ENCODE measurements around the gene SLC1A4. TPM values are rescaled to one million over a fixed set of nuclear protein-coding genes. Genes with fewer than 3 reads are reported as not detected.

Gene SLC1A4
- total and polyA plus RNA-seq, 8 donors, result 10.9 to 72.7 (median 23.1) TPM

- no peak for TF ChIP-seq CTCF (IDR thresholded peaks at IDR 0.05)
- Histone ChIP-seq H3K9me3 (no peaks in the 10 kb centered on the region), H3K27me3 (no peaks in the 10 kb centered on the region), H3K4me3 (no peak overlapping the region), H3K36me3 (no peaks in the 10 kb centered on the region), H3K4me1 (no peaks in the 10 kb centered on the region), H3K27ac (no peak overlapping the region)
- intact Hi-C loops (cut with DNase I), result no loop called here
- no peak for ATAC-seq
- DNase-seq, result no peak
- WGBS, 2 donors, result 74 to 91% methylated on average over 2 of the region's 2 CpGs
- no peak for FAIRE-seq
Observed at GRCh38 chr2:64970495-64970894, 18.7 kb upstream of the SLC1A4 start.

GRCh38 chr2:64972426-64972825 is 16.8 kb upstream of the SLC1A4 start:
- WGBS, 2 donors, result 64 to 68% methylated on average over 5 of the region's 5 CpGs
- no peaks in the 10 kb centered on the region for H3K9me3 ChIP-seq
- no peaks in the 10 kb centered on the region for H3K4me1 ChIP-seq
- H3K36me3 ChIP-seq, result no peaks in the 10 kb centered on the region
- TF ChIP-seq CTCF (IDR thresholded peaks at IDR 0.05), result no peak
- intact Hi-C loops (cut with DNase I), result no loop called here
- FAIRE-seq (no peak), ATAC-seq (no peak), DNase-seq (no peak)
- no peaks in the 10 kb centered on the region for H3K27me3 ChIP-seq
- H3K27ac ChIP-seq, result no peak overlapping the region
- H3K4me3 ChIP-seq, result no peak overlapping the region

GRCh38 chr2:64972876-64973275 is 16.3 kb upstream of the SLC1A4 start:
- Histone ChIP-seq H3K36me3 (no peaks in the 10 kb centered on the region), H3K9me3 (no peaks in the 10 kb centered on the region), H3K4me3 (no peak overlapping the region), H3K4me1 (no peaks in the 10 kb centered on the region), H3K27ac (no peak overlapping the region), H3K27me3 (no peaks in the 10 kb centered on the region)
- no peak for DNase-seq
- 81 to 91% methylated on average over 1 of the region's 1 CpG for WGBS, 2 donors
- ATAC-seq, result no peak
- FAIRE-seq, result no peak
- intact Hi-C loops (cut with DNase I), result no loop called here
- no peak for TF ChIP-seq CTCF (IDR thresholded peaks at IDR 0.05)

DNA sequence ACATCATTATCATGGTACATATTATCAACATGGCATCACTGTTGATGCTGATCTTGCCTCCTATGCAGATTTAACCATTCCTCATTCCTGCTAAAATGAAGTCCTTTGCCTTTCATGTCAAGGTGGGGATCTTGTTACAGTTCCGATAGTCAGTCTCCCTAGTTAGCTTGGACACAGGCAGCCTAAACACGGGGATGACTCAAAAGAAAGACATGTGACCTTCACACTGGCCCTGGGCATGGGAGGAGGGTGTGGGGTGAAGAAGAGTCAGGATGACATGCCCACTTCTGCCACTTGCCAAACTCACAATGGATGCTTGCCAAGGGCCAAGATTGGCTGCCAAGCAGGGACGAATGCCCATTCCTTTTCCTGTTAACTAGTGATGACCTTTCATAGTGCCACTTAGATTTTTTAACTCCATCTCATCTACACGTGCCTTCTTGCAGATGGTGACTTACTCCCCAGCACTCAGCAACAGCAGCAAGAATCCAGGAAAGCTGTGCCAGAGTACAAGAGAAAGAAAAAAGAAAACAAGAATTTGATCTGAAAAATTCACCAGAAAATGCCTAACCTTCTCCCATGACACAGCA is 13.9 kb upstream of the SLC1A4 start:
- TF ChIP-seq CTCF (IDR thresholded peaks at IDR 0.05), result no peak
- H3K36me3 ChIP-seq, result no peaks in the 10 kb centered on the region
- no peaks in the 10 kb centered on the region for H3K4me1 ChIP-seq
- peak in 1 of 6 donors; percentile 50 for DNase-seq
- H3K27me3 ChIP-seq, result no peaks in the 10 kb centered on the region
- H3K27ac ChIP-seq, result no peak overlapping the region
- intact Hi-C loops (cut with DNase I), result no loop called here
- no peak for FAIRE-seq
- H3K4me3 ChIP-seq, result no peak overlapping the region
- no peaks in the 10 kb centered on the region for H3K9me3 ChIP-seq
- ATAC-seq, result peak in 3 of 4 donors; percentile 56 to 76 (median 60)
- WGBS, 2 donors, result 17 to 23% methylated on average over 4 of the region's 4 CpGs

DNA sequence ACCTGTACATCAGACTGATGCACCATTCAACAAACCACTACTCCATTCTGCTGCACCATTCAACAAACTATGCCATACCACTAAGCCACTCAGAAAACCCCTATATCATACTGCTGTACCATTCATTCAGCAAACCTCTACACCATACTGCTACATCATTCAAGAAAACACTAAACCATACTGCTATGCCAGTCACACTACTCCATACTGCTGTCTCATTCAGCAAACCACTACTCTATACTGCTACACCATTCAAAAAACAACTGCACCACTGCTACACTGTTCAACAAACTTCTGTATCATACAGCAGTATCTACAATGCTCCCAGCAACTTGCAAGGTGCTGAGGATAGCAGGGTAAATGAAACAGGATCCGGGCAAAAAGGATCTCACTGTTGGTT is 12.9 kb upstream of the SLC1A4 start:
- H3K36me3 ChIP-seq, result no peaks in the 10 kb centered on the region
- no peaks in the 10 kb centered on the region for H3K4me1 ChIP-seq
- 63 to 79% methylated on average over 1 of the region's 1 CpG for WGBS, 2 donors
- H3K27ac ChIP-seq, result no peak overlapping the region
- FAIRE-seq (no peak), DNase-seq (no peak), ATAC-seq (no peak)
- no peak for TF ChIP-seq CTCF (IDR thresholded peaks at IDR 0.05)
- H3K27me3 ChIP-seq, result no peaks in the 10 kb centered on the region
- H3K9me3 ChIP-seq, result no peaks in the 10 kb centered on the region
- intact Hi-C loops (cut with DNase I), result no loop called here
- H3K4me3 ChIP-seq, result no peak overlapping the region

All from pancreas (tissue), 10 donors.